Fibroblast of mammary gland (primary cell): Measurements from ENCODE around the gene ANKRD44.

Experiments
- DNase-seq: peaks from one replicate; pipeline ENCODE4 v3.0.0-alpha.2; 2010; ENCODE audit warnings: low read depth
- H3K4me3 ChIP-seq: 2 replicates; pipeline ENCODE4 v1.5.1; 2011; ENCODE audit warnings: low read depth, mild to moderate bottlenecking, low read length, moderate library complexity; ENCODE audit not compliant: control insufficient read depth
- CTCF ChIP-seq: conservative IDR thresholded peaks from 2 replicates; pipeline ENCODE4 v1.5.1; 2011; ENCODE audit warnings: low read depth, low read length, inconsistent platforms; ENCODE audit not compliant: control insufficient read depth, insufficient read depth

ANKRD44 gene

DNA sequence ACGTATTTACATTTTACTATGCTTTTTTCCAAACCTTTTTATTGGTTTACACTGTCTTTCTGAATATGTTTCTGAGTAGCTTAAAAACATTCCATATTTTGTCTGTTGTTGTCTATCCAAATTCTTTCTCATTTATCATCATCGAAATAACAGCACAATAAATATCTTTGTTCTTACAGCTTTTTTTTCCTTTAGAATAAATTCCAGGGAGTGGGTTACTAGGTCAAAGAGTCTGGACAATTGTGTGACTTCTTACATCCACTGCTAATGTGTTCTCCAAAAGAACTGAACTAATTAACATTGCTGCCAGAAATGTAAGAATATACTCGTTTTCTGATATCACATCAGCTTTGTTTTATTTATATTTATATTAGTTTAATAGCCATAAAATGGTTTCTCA is 59.4 kb downstream of the ANKRD44 start:
- H3K4me3 ChIP-seq, result no peak overlapping the region
- TF ChIP-seq CTCF, result no peak
- DNase-seq, result no peak

DNA sequence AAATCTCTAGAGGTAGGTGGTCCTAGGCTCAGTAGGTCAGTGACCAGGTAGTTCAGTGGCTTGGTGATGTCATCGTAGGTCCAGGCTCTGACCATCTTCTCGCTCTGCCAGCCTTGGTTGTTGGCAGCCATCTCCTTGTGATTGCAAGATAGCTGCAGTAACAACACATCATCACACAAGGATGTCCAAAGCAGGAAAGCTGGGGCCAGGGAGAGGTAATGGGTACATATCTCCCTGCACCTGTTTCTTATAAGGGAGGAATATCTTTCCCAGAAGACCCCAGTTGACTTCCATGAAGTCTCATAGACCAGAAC is 60.5 kb downstream of the ANKRD44 start:
- H3K4me3 ChIP-seq, result no peak overlapping the region
- no peak for TF ChIP-seq CTCF
- no peak for DNase-seq

DNA sequence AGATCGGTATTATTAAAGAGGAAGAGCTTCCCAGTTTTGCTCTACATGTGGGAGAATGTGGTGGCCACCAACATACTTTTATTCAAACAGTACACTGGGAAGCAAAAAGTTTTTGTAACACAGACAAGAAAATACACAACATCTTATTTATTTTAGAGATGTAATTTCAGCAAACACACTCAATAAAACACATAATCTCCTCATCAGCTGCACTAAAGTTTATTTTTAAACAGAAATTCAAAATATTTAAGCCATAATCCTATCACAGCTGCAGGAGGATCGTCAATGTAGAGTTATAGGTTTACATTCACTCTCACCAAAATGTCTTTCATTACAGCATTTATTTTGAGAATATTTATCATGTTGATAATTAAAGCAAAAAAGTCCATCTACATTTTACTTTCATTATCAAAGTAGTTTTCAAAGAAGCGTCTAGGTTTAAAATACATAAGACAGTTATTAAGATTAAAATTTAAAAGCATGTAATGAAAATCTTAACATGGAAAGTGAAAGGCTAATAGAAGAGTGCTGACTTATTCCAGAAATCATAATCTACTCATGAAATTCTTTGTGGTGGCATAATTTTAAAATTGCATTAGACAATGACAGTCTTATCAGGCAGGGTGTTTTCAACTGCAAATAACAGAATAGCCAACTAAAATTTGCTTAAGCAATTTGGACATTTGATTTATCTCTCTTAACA is 61.0 kb downstream of the ANKRD44 start:
- TF ChIP-seq CTCF, result no peak
- H3K4me3 ChIP-seq, result no peak overlapping the region
- no peak for DNase-seq

- peak; percentile 20 for DNase-seq
- no peak overlapping the region for H3K4me3 ChIP-seq
- no peak for TF ChIP-seq CTCF
These were observed 62.0 kb downstream of the ANKRD44 start for GRCh38 chr2:197248623-197249022.

GRCh38 chr2:197248001-197248401 is 62.6 kb downstream of the ANKRD44 start:
- no peak overlapping the region for H3K4me3 ChIP-seq
- no peak for DNase-seq
- no peak for TF ChIP-seq CTCF

DNA sequence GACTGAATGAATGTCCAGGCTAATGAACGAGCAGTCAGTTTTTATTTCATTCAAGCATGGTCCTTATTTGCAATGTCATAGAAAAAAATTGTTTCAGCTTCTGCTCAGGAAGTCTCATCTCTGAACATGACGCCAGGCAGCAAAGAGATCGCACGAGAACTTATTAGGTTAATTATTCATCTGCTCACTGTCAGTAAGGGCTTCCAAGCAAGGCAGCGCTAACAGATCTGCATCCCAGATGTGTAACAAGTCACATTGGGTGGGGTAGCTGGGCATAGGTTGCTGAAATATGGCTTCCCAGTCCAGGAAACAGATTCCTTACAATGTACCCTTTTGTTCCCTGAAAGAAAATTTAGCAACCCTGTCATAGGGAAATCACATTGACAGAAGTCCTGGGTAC is 63.5 kb downstream of the ANKRD44 start:
- DNase-seq, result no peak
- no peak overlapping the region for H3K4me3 ChIP-seq
- no peak for TF ChIP-seq CTCF
